ENCODE measurements around the gene TMEM108.

Gene TMEM108

GRCh38 chr3:133413161-133414020 lies 375.2 kb downstream of the TMEM108 start (continued):
- TF ChIP-seq BACH2 (CRISPR knock-in tag; IDR thresholded peaks at IDR 0.05; ENCODE audit: borderline replicate concordance) (no peak), POU6F1 (CRISPR knock-in tag; IDR thresholded peaks at IDR 0.05; ENCODE audit: borderline replicate concordance, low read depth) (no peak), ESRRG (CRISPR knock-in tag; IDR thresholded peaks at IDR 0.05) (no peak), ZFP30 (CRISPR knock-in tag; IDR thresholded peaks at IDR 0.05) (no peak), ZC3H10 (CRISPR knock-in tag; IDR thresholded peaks at IDR 0.05) (no peak), GLIS3 (CRISPR knock-in tag; IDR thresholded peaks at IDR 0.05) (no peak), TSHZ2 (CRISPR knock-in tag; IDR thresholded peaks at IDR 0.05) (no peak)

DNA sequence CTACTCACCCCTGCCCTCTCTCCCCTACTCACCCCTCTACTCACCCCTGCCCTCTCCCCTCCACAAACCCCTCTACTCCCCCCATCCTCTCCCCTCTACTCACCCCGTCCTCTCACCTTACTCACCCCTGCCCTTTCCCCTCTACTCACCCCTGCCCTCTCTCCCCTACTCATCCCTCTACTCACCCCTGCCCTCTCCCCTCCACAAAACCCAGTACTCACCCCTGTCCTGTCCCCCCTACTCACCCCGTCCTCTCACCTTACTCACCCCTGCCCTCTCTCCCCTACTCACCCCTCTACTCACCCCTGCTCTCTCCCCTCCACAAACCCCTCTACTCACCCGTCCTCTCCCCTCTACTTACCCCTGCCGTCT lies 375.8 kb downstream of the TMEM108 start:
- TF ChIP-seq SNAI2 (CRISPR knock-in tag; IDR thresholded peaks at IDR 0.05) (no peak), ZNF565 (CRISPR knock-in tag; conservative IDR thresholded peaks at IDR 0.05; ENCODE audit: low read depth) (no peak), ZFP30 (CRISPR knock-in tag; IDR thresholded peaks at IDR 0.05) (no peak), OSR1 (CRISPR knock-in tag; IDR thresholded peaks at IDR 0.05) (no peak), TOX (CRISPR knock-in tag; IDR thresholded peaks at IDR 0.05; ENCODE audit: borderline replicate concordance) (no peak), GLIS3 (CRISPR knock-in tag; IDR thresholded peaks at IDR 0.05) (no peak), CSRNP3 (CRISPR knock-in tag; IDR thresholded peaks at IDR 0.05) (no peak), CSDC2 (CRISPR knock-in tag; IDR thresholded peaks at IDR 0.05) (no peak), BACH2 (CRISPR knock-in tag; IDR thresholded peaks at IDR 0.05; ENCODE audit: borderline replicate concordance) (no peak), TSHZ2 (CRISPR knock-in tag; IDR thresholded peaks at IDR 0.05) (no peak), ZNF8 (CRISPR knock-in tag; IDR thresholded peaks at IDR 0.05) (no peak)
- TF ChIP-seq, protein P1, sequence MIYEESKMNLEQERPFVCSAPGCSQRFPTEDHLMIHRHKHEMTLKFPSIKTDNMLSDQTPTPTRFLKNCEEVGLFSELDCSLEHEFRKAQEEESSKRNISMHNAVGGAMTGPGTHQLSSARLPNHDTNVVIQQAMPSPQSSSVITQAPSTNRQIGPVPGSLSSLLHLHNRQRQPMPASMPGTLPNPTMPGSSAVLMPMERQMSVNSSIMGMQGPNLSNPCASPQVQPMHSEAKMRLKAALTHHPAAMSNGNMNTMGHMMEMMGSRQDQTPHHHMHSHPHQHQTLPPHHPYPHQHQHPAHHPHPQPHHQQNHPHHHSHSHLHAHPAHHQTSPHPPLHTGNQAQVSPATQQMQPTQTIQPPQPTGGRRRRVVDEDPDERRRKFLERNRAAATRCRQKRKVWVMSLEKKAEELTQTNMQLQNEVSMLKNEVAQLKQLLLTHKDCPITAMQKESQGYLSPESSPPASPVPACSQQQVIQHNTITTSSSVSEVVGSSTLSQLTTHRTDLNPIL (CRISPR knock-in tag; IDR thresholded peaks at IDR 0.05; ENCODE audit: low read depth): no peak
- ATAC-seq: no peak

GRCh38 chr3:133418361-133418760 lies 380.2 kb downstream of the TMEM108 start:
- no peak for ATAC-seq
- no peak for TF ChIP-seq ISL1 (CRISPR knock-in tag; IDR thresholded peaks at IDR 0.05)
- TF ChIP-seq ZFP3 (CRISPR knock-in tag; IDR thresholded peaks at IDR 0.05): no peak
- no peak for TF ChIP-seq POU6F1 (CRISPR knock-in tag; IDR thresholded peaks at IDR 0.05; ENCODE audit: borderline replicate concordance, low read depth)
- TF ChIP-seq ZNF70 (CRISPR knock-in tag; IDR thresholded peaks at IDR 0.05): no peak
- TF ChIP-seq CSDC2 (CRISPR knock-in tag; IDR thresholded peaks at IDR 0.05): no peak
- TF ChIP-seq RARB (CRISPR knock-in tag; IDR thresholded peaks at IDR 0.05): no peak
- TF ChIP-seq GLIS3 (CRISPR knock-in tag; IDR thresholded peaks at IDR 0.05): no peak
- TF ChIP-seq OSR1 (CRISPR knock-in tag; IDR thresholded peaks at IDR 0.05): no peak
